GM19099 (cell line): ENCODE results near the gene NTM.

Experiments
- POLR2A ChIP-seq: IDR thresholded peaks from 3 replicates; pipeline ENCODE4 v1.6.1; 2011; ENCODE audit warnings: low read depth; ENCODE audit not compliant: insufficient read length; ENCODE audit errors: extremely low read depth

Gene NTM

GRCh38 chr11:131717616-131718015, 347.2 kb downstream of the NTM start:
- TF ChIP-seq POLR2A: no peak

- no peak for TF ChIP-seq POLR2A
Measured at GRCh38 chr11:131723088-131723487, 352.7 kb downstream of the NTM start.

- no peak for TF ChIP-seq POLR2A
Measured at GRCh38 chr11:131724436-131724975, 354.1 kb downstream of the NTM start.

GRCh38 chr11:131734871-131735270, 364.5 kb downstream of the NTM start:
- TF ChIP-seq POLR2A: no peak

GRCh38 chr11:131737357-131737756, 366.9 kb downstream of the NTM start:
- no peak for TF ChIP-seq POLR2A

GRCh38 chr11:131739243-131739882, 368.9 kb downstream of the NTM start:
- TF ChIP-seq POLR2A: no peak

GRCh38 chr11:131744847-131745246, 374.4 kb downstream of the NTM start:
- no peak for TF ChIP-seq POLR2A

- no peak for TF ChIP-seq POLR2A
Measured at GRCh38 chr11:131745405-131745804, 375.0 kb downstream of the NTM start.

- no peak for TF ChIP-seq POLR2A
Measured at GRCh38 chr11:131746201-131746600, 375.8 kb downstream of the NTM start.

GRCh38 chr11:131748151-131749050, 378.0 kb downstream of the NTM start:
- TF ChIP-seq POLR2A: no peak

- no peak for TF ChIP-seq POLR2A
Measured at GRCh38 chr11:131749101-131749500, 378.7 kb downstream of the NTM start.

- TF ChIP-seq POLR2A: no peak
Measured at GRCh38 chr11:131750152-131750551, 379.7 kb downstream of the NTM start.

GRCh38 chr11:131750692-131751091, 380.3 kb downstream of the NTM start:
- TF ChIP-seq POLR2A: no peak

GRCh38 chr11:131754671-131755070, 384.3 kb downstream of the NTM start:
- TF ChIP-seq POLR2A: no peak

GRCh38 chr11:131756479-131757110, 386.2 kb downstream of the NTM start:
- TF ChIP-seq POLR2A: no peak
